Endothelial cell of umbilical vein (primary cell): ENCODE measurements around the gene KRR1.

Source experiments
- CTCF ChIP-seq, 2 donors: IDR thresholded peaks; 1 replicate in 1 of 2; 2 replicates in 1 of 2; pipeline ENCODE4 v1.5.1; 2011; ENCODE audit warnings: low read length in 2 of 2, mild to moderate bottlenecking in 2 of 2, moderate library complexity in 2 of 2, control low read depth in 1 of 2, inconsistent platforms in 1 of 2, low read depth in 1 of 2; ENCODE audit not compliant: insufficient read depth in 1 of 2; ENCODE audit errors: extremely low read depth in 1 of 2
- EZH2 ChIP-seq: IDR thresholded peaks from 2 replicates; pipeline ENCODE4 v1.6.1; 2012; ENCODE audit warnings: borderline replicate concordance, low read depth, mild to moderate bottlenecking, moderate library complexity, low read length, inconsistent platforms; ENCODE audit not compliant: severe bottlenecking
- JUN ChIP-seq: IDR thresholded peaks from 2 replicates; pipeline ENCODE4 v1.6.1; 2011; ENCODE audit warnings: borderline replicate concordance, low read depth; ENCODE audit not compliant: insufficient read length, insufficient read depth
- MYC ChIP-seq: IDR thresholded peaks from one replicate; pipeline ENCODE4 v1.6.1; 2011; ENCODE audit warnings: mild to moderate bottlenecking, low read depth, low read length
- POLR2A ChIP-seq: IDR thresholded peaks from 2 replicates; pipeline ENCODE4 v1.6.1; 2012; ENCODE audit warnings: low read depth, mild to moderate bottlenecking, control low read depth, low read length
- POLR2AphosphoS5 ChIP-seq: IDR thresholded peaks from 2 replicates; pipeline ENCODE4 v1.6.1; 2012; ENCODE audit warnings: low read depth, mild to moderate bottlenecking, control low read depth, low read length, moderate library complexity; ENCODE audit not compliant: insufficient read depth

DNA sequence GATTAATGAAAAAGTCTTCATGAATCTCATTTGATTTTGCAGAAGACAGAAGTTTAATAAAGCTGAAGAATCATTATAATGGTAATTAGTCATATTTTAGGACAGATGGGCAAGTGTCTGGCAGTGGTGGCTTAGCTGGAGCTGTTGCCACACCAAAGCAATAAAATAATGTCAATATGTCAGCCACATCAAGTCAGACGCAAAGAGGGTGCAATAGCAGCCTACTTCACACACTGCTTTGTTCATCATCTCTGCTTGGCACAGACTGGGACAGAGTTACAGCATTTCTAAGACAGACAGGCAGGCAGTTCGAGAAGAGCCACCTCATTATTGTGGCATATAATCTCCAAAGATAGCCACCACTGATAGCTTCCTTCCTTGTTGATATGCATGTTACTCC, 16.9 kb upstream of the KRR1 start:
- TF ChIP-seq EZH2 (no peak), CTCF (IDR thresholded peaks at IDR 0.05; ENCODE audit: extremely low read depth in 1 of 2, insufficient read depth in 1 of 2, low read depth in 1 of 2, low read length in 2 of 2) (no peak), POLR2AphosphoS5 (no peak), JUN (no peak), POLR2A (no peak), MYC (no peak)
